HCT116 (cell line): ENCODE measurements around the gene FYCO1. TPM values are rescaled to one million over a fixed set of nuclear protein-coding genes. Genes with fewer than 3 reads are reported as not detected.
"Not testable (repeated sequence)": the region's sequence is repeated elsewhere in the genome, so short reads cannot be mapped to it uniquely, and the experiment has no call there.

Source experiments
- ATAC-seq: fragments of 200-7000 bp; cut with Tn5 transposase; 2 replicates; pipeline ENCODE4 v1.9.1; 2020; ENCODE audit warnings: mild to moderate bottlenecking, moderate library complexity
- BruUV-seq: library from RNA; stranded (reverse); fragments of 400-500 nt; replicated peaks from 2 replicates; lab custom pipeline; 2021; lab: Mats Ljungman, UMichigan
- CTCF ChIA-PET: fragments of 300-600 bp; sonication (Branson Sonifier 250); formaldehyde crosslinking; loops from one replicate; lab custom pipeline; 2021; ENCODE audit warnings: antibody characterized with exemption; lab: Charles Lee
- POLR2A ChIA-PET: fragments of 300-600, 350-600 bp; sonication (Branson Sonifier 250); formaldehyde crosslinking; loops from one replicate; lab custom pipeline; 2021; ENCODE audit warnings: antibody characterized with exemption; lab: Charles Lee
- RAD21 ChIA-PET, 2 experiments: fragments of 300-600 bp; sonication (Branson Sonifier 250); formaldehyde crosslinking; loops; one replicate each; lab custom pipeline; 2023; ENCODE audit warnings: low total read pairs in 2 of 2; ENCODE audit not compliant: uncharacterized antibody in 2 of 2, unreplicated experiment in 2 of 2, low non-redundant PET in 1 of 2; lab: Charles Lee
- DNase-seq: peaks from one replicate; pipeline ENCODE4 v3.0.0-alpha.2; 2010; ENCODE audit warnings: low read depth, low spot score
- H2AFZ ChIP-seq: fragments of 200-600 bp; shearing (Covaris generic), sonication (generic); 2 replicates; pipeline ENCODE4 v1.6.1; 2017; ENCODE audit warnings: low read depth, mixed run types, mixed read lengths, antibody characterized with exemption, low read length; ENCODE audit not compliant: poor library complexity, severe bottlenecking
- H3K27ac ChIP-seq: 2 replicates; pipeline ENCODE4 v1.5.1; 2012; ENCODE audit warnings: low read depth, low read length
- H3K27me3 ChIP-seq: fragments of 200-600 bp; sonication (generic); 2 replicates; pipeline ENCODE4 v1.6.1; 2016; ENCODE audit warnings: mixed run types, low read length, mixed read lengths; ENCODE audit not compliant: insufficient read depth
- H3K36me3 ChIP-seq, 2 experiments: fragments of 200-500 bp in 1 of 2; fragments of 200-600 bp in 1 of 2; sonication (Bioruptor generic) in 1 of 2; sonication (generic) in 1 of 2; 2 replicates each; pipeline versions ENCODE4 v1.5.1 to v1.6.1; 2014 to 2016; ENCODE audit warnings: low read length in 2 of 2, inconsistent platforms in 1 of 2, mixed read lengths in 1 of 2, mixed run types in 1 of 2; ENCODE audit not compliant: insufficient read depth in 2 of 2, control insufficient read depth in 1 of 2
- H3K4me1 ChIP-seq, 2 experiments: fragments of 200-600 bp in 1 of 2; sonication (generic) in 1 of 2; 2 replicates each; pipeline versions ENCODE4 v1.5.1 to v1.6.1; 2012 to 2017; ENCODE audit warnings: low read length in 2 of 2, inconsistent platforms in 1 of 2, mild to moderate bottlenecking in 1 of 2, mixed read lengths in 1 of 2, mixed run types in 1 of 2, moderate library complexity in 1 of 2; ENCODE audit not compliant: insufficient read depth in 2 of 2, control insufficient read depth in 1 of 2
- H3K4me2 ChIP-seq: fragments of 200-600 bp; sonication (generic); 2 replicates; pipeline ENCODE4 v1.6.1; 2017; ENCODE audit warnings: mixed run types, low read length, mixed read lengths
- H3K4me3 ChIP-seq, 2 experiments: fragments of 200-600 bp in 1 of 2; sonication (generic) in 1 of 2; replicated peaks in 1 of 2; 2 replicates each; pipeline ENCODE4 v1.5.1; 2011 to 2016; ENCODE audit warnings: low read length in 2 of 2, control low read depth in 1 of 2, low read depth in 1 of 2, mild to moderate bottlenecking in 1 of 2, mixed read lengths in 1 of 2, mixed run types in 1 of 2
- H3K79me2 ChIP-seq: fragments of 200-600 bp; sonication (generic); 2 replicates; pipeline ENCODE4 v1.6.1; 2017; ENCODE audit warnings: mild to moderate bottlenecking, mixed run types, low read length, moderate library complexity, mixed read lengths; ENCODE audit not compliant: insufficient read depth
- H3K9ac ChIP-seq: fragments of 200-600 bp; sonication (generic); 2 replicates; pipeline ENCODE4 v1.6.1; 2016; ENCODE audit warnings: low read length, mixed read lengths
- H3K9me2 ChIP-seq: fragments of 200-600 bp; sonication (generic), shearing (Covaris generic); 2 replicates; pipeline ENCODE4 v1.6.1; 2017; ENCODE audit warnings: mixed run types, mild to moderate bottlenecking, moderate library complexity; ENCODE audit not compliant: insufficient read depth
- H3K9me3 ChIP-seq, 2 experiments: fragments of 200-500 bp in 1 of 2; fragments of 200-600 bp in 1 of 2; sonication (Bioruptor generic) in 1 of 2; sonication (generic) in 1 of 2; 2 replicates each; pipeline ENCODE4 v1.6.1; 2014 to 2017; ENCODE audit warnings: low read length in 2 of 2, mixed read lengths in 2 of 2, inconsistent platforms in 1 of 2, low read depth in 1 of 2, mild to moderate bottlenecking in 1 of 2, mixed run types in 1 of 2, moderate library complexity in 1 of 2; ENCODE audit not compliant: control insufficient read depth in 1 of 2, insufficient read depth in 1 of 2
- H4K20me1 ChIP-seq: fragments of 200-600 bp; sonication (generic), shearing (Covaris generic); 2 replicates; pipeline ENCODE4 v1.6.1; 2017; ENCODE audit warnings: mixed run types, mild to moderate bottlenecking, moderate library complexity; ENCODE audit not compliant: insufficient read depth
- CBX3 ChIP-seq: IDR thresholded peaks from 2 replicates; pipeline ENCODE4 v1.6.1; 2012; ENCODE audit warnings: low read depth
- CEBPB ChIP-seq: IDR thresholded peaks from 2 replicates; pipeline ENCODE4 v1.6.1; 2012; ENCODE audit warnings: low read depth
- EGR1 ChIP-seq: IDR thresholded peaks from 2 replicates; pipeline ENCODE4 v1.6.1; 2012; ENCODE audit warnings: low read depth
- ELF1 ChIP-seq: IDR thresholded peaks from 2 replicates; pipeline ENCODE4 v1.6.1; 2012; ENCODE audit warnings: low read depth, borderline replicate concordance
- EZH2phosphoT487 ChIP-seq: fragments of 200-600 bp; IDR thresholded peaks from 2 replicates; pipeline ENCODE4 v1.6.1; 2018; ENCODE audit warnings: antibody characterized with exemption, borderline replicate concordance
- FOSL1 ChIP-seq: IDR thresholded peaks from 2 replicates; pipeline ENCODE4 v1.6.1; 2012; ENCODE audit warnings: low read depth
- POLR2A ChIP-seq: IDR thresholded peaks from 2 replicates; pipeline ENCODE4 v1.7.0; 2011; ENCODE audit warnings: borderline replicate concordance; ENCODE audit not compliant: insufficient read depth, insufficient read length; ENCODE audit errors: extremely low read depth
- YY1 ChIP-seq: IDR thresholded peaks from 2 replicates; pipeline ENCODE4 v1.6.1; 2011; ENCODE audit warnings: low read length, low read depth, moderate library complexity, mild to moderate bottlenecking; ENCODE audit not compliant: insufficient replicate concordance; ENCODE audit errors: extremely low read depth
- ZBTB33 ChIP-seq: IDR thresholded peaks from 2 replicates; pipeline ENCODE4 v1.6.1; 2011; ENCODE audit warnings: mild to moderate bottlenecking, low read length, moderate library complexity; ENCODE audit not compliant: insufficient replicate concordance; ENCODE audit errors: extremely low read depth
- intact Hi-C: fragments of 100-400 bp; cut with micrococcal nuclease; formaldehyde crosslinking; loops from 2 replicates; pipeline ENCODE4 v1.10.0; 2022
- total RNA-seq: library from RNA; stranded (reverse); gene quantifications from one replicate; pipeline ENCODE4 v1.2.1, GENCODE V29; 2021; ENCODE audit not compliant: unreplicated experiment

FYCO1 gene
- total RNA-seq, 1 experiment from 2014 or later: 15.8 TPM

GRCh38 chr3:46007280-46007679, 11.7 kb upstream of the FYCO1 start:
- POLR2A ChIA-PET: no interaction called here
- TF ChIP-seq YY1 (no peak), EGR1 (no peak), ZBTB33 (no peak), EZH2phosphoT487 (no peak), FOSL1 (no peak), CBX3 (no peak), POLR2A (no peak)

GRCh38 chr3:46006238-46007032, 10.8 kb upstream of the FYCO1 start:
- H3K36me3 ChIP-seq: no peaks in the 10 kb centered on the region
- H3K27me3 ChIP-seq: no peaks in the 10 kb centered on the region
- DNase-seq: no peak
- no peaks in the 10 kb centered on the region for H3K4me1 ChIP-seq
- TF ChIP-seq ELF1: no peak
- TF ChIP-seq CEBPB: peak; percentile 15; the same call in 1 of the 2 replicates
- TF ChIP-seq, all 23 proteins: peak for 1
- ChIA-PET RAD21 (no interaction called here), CTCF (no interaction called here), POLR2A (no interaction called here)
- Histone ChIP-seq H3K79me2 (no peaks in the 10 kb centered on the region), H3K9ac (no peak overlapping the region), H3K9me2 (no peaks in the 10 kb centered on the region), H3K27ac (no peak overlapping the region), H3K4me3 (no peak overlapping the region), H3K4me2 (no peak overlapping the region), H4K20me1 (no peaks in the 10 kb centered on the region), H3K9me3 (no peaks in the 10 kb centered on the region), H2AFZ (no peak overlapping the region)
- no peak for ATAC-seq
- intact Hi-C loops: no loop called here
- BruUV-seq: no TSS peak

More at GRCh38 chr3:46007280-46007679, 11.7 kb upstream of the FYCO1 start:
- BruUV-seq: no TSS peak
- no peak overlapping the region for H3K4me2 ChIP-seq
- DNase-seq: no peak
- H3K4me3 ChIP-seq: no peak overlapping the region
- no peak overlapping the region for H3K27ac ChIP-seq
- no peak overlapping the region for H2AFZ ChIP-seq
- intact Hi-C loops: no loop called here
- H3K9me3 ChIP-seq: no peaks in the 10 kb centered on the region
- no peaks in the 10 kb centered on the region for H3K9me2 ChIP-seq
- ChIA-PET RAD21 (no interaction called here), CTCF (no interaction called here)
- H4K20me1 ChIP-seq: no peaks in the 10 kb centered on the region
- H3K36me3 ChIP-seq: no peaks in the 10 kb centered on the region
- H3K4me1 ChIP-seq: no peaks in the 10 kb centered on the region
- H3K27me3 ChIP-seq: no peaks in the 10 kb centered on the region
- no peak overlapping the region for H3K9ac ChIP-seq
- H3K79me2 ChIP-seq: no peaks in the 10 kb centered on the region
- ATAC-seq: no peak

GRCh38 chr3:46003706-46004105, 8.1 kb upstream of the FYCO1 start:
- H3K4me2 ChIP-seq, DNase-seq, H4K20me1 ChIP-seq, BruUV-seq, RAD21 ChIA-PET, POLR2A ChIA-PET, CTCF ChIA-PET, H3K27ac ChIP-seq, H3K4me1 ChIP-seq, ATAC-seq, intact Hi-C loops, H3K9me3 ChIP-seq, H3K4me3 ChIP-seq, H3K9me2 ChIP-seq, H3K27me3 ChIP-seq, H3K79me2 ChIP-seq, H3K36me3 ChIP-seq, H2AFZ ChIP-seq, H3K9ac ChIP-seq: not testable (repeated sequence)
